CD4-positive, alpha-beta T cell treated with Interleukin-2 at 100 ng/mL for 4 hours (primary cell): ENCODE measurements around the gene LUZP1.
"Not testable (repeated sequence)": the region's sequence is repeated elsewhere in the genome, so short reads cannot be mapped to it uniquely, and the experiment has no call there.

Experiments
- DNase-seq: peaks from one replicate; pipeline ENCODE4 v3.0.0-alpha.2; 2020; ENCODE audit warnings: low spot score

LUZP1 gene

GRCh38 chr1:23168445-23169194 lies at the start of gene LUZP1:
Gene LUZP1 (minus strand): TSS chr1:23168856.
- peak; percentile 78 for DNase-seq

DNA sequence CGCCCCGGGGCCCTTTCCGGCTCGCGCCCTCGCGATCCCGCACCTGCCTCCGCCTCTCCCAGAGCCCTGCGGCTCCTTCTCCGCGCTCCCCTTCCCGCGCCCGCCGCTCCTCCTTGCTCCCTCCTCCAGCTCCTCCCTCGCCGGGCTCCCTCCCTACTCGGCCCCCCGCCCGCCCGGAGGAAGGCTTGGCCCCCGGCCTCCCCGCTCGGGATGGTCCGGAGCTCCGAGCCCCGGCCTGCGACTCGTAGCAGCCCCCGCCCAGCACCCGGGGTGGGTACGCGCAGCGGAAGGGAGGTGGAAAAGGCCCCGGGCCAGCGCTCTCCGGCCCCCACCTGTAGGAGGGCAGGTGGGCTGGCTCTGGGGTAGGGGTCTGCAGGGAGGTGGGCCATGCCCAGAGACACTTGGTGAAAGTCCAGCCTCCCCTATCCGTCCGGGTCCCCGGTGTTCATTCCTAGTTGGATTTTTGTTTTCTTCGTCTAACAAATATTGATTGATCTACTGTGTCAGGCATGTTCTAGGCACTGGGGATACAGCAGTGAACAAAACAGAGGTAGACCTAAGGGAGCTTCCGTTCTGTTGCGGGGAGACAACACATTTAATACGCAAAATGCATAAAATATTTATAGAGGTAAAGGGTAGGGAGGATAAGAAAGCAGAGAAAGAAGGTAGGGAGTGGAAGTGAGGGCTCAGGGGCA lies 48.9 kb upstream of the LUZP1 start, which contains the start of gene HTR1D:
Gene HTR1D (minus strand): TSS at position 82 of the 695 bp plus-strand sequence. CDS start 23,283 bp downstream, outside the sequence.
- no peak for DNase-seq

DNA sequence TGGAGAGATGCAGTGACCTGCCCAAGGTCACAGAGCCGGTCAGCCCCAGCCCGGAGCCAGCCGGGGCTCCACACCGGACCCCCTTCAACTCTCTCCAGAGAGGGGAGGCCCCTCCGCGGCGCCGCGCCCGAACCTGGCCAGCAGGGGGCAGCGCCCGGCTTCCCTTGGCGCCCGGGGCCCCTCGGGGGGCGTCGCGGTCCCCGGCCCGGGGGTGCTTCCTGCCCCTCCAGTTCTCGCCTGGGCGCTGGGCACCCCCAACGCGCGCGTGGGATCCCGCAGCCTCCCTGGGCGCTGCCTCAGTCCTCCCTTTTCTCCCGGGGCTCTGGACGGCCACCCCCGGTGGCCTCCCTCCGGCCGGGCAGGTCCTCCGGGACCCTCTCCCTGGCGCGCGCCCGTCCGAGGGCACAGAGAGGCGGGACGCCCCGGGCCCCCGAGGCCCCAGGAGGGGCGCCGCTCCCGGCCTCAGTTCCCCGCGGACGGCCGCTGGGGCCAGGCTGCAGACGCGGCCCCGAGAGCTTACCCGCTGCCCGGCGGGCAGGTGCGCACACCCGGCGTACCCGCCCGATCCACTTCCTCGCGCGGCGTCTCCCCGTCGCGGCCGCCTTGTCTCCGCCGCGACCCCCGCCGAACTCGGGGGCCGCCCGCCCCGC lies 48.2 kb upstream of the LUZP1 start:
- no peak for DNase-seq

- no peak for DNase-seq
These were observed 47.2 kb upstream of the LUZP1 start for GRCh38 chr1:23215751-23216449.

DNA sequence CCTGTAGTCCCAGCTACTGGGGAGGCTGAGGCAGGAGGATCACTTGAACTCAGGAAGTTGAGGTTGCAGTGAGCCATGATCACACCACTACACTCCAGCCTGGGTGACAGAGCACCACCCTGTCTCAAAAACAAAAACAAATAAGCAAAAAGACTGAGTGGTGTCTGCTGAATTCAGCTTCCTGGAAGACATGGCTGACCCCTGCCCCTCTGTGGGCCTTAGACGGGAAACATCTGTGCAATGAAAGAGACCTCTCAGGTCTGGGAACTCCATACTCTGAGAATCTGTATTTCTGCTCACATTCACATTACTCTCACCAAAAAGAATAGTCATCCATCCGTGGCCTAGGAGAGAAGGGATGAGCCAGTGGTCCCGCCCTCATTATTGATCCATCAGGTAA lies 46.6 kb upstream of the LUZP1 start:
- DNase-seq: no peak

GRCh38 chr1:23214640-23215039 lies 46.0 kb upstream of the LUZP1 start:
- DNase-seq: no peak

DNA sequence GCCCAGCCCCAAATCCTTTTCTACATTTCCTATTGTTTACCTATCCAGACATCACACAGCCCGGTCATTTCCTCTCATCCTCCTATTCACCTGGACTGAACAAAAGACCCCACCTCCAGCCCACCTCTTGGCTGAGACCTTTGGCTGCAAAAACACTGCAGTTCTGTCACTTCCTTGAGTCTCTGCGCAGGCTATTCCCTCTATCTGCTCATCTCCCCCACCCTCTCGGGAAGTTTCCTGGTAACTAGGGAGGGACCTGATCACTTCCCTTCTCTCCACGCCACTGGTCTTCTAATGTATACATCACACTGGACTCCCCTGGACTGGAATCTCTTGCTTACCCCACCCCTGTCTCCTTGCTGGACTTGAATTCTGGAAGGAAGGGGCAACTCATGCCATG lies 43.3 kb upstream of the LUZP1 start:
- no peak for DNase-seq

GRCh38 chr1:23210963-23211362 lies 42.3 kb upstream of the LUZP1 start:
- no peak for DNase-seq

GRCh38 chr1:23210351-23210785 lies 41.7 kb upstream of the LUZP1 start:
- no peak for DNase-seq

- DNase-seq: no peak
These were observed 41.1 kb upstream of the LUZP1 start for GRCh38 chr1:23209770-23210169.

GRCh38 chr1:23208527-23208926 lies 39.9 kb upstream of the LUZP1 start:
- no peak for DNase-seq

GRCh38 chr1:23207733-23208132 lies 39.1 kb upstream of the LUZP1 start:
- DNase-seq: not testable (repeated sequence)

- no peak for DNase-seq
These were observed 33.6 kb upstream of the LUZP1 start for GRCh38 chr1:23202263-23202749.

GRCh38 chr1:23200883-23201282 lies 32.2 kb upstream of the LUZP1 start:
- no peak for DNase-seq

DNA sequence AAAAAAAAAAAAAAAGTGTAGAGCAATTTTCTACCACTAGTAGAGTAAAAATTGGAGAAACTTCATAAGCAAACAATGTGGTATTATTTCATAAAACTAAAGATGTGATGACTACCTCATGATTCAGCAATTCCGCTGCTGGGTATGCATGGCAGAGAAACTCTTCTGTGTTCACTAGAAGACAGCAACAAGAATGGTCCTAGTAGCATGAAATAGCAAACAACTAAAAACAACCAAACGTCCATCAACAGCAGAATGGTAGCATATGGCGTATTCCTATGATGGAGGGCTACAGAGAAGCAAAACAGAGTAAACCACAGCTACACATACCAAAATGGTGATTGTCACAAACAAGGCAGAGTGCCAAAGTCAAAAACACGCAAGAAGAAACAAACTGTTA lies 29.7 kb upstream of the LUZP1 start:
- no peak for DNase-seq

DNA sequence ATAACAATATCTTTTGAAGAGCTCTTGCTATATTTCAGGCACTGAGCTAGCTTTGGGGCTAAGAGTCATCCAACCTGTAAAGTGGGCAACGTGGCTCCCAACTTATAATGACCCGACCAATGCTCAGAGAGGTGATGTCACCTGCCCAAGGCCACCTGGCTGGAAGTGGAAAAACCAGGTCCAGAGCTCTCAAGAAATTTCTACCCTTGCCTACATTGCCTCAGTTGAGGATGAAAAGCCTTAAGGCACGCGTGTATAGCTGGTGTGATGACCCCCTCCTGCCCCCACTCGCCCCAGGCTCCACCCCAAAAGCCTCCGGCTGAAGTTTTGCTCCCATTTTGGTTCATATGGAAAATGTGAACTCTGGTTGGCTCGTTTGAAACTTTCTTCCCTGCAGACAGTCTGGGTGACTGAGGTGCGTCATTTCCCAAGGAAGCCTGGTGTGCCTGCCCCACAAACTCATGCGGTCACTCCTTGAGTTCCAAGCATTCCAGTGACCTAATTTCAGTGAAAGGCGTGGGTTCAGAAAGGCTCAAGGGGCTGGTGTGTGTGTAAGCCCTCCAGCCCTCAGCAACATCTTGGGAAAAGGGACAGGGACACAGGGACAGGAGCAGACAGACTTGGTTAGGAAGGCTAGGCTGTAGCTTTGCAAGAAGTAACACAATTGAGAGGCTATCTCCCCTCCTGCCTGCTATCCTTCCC lies 28.1 kb upstream of the LUZP1 start:
- no peak for DNase-seq

- no peak for DNase-seq
These were observed 25.7 kb upstream of the LUZP1 start for GRCh38 chr1:23194119-23194984.

- DNase-seq: no peak
These were observed 24.9 kb upstream of the LUZP1 start for GRCh38 chr1:23193391-23194118.

DNA sequence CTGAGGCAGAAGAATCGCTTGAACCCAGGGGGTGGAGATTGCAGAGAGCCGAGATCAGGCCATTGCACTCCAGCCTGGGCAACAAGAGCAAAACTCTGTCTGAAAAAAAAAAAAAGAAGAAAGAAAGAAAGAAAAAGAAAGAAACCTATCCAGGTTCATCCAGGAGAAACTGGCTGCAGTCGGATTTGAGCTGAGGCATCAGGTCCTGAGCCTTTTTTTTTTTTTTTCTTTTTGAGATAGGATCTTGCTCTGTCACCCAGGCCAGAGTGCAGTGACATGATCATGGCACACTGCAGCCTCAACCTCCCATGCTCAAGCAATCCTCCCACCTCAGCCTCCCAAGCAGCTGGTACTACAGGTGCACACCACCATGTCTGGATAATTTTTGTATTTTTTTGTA lies 22.5 kb upstream of the LUZP1 start:
- DNase-seq: no peak

DNA sequence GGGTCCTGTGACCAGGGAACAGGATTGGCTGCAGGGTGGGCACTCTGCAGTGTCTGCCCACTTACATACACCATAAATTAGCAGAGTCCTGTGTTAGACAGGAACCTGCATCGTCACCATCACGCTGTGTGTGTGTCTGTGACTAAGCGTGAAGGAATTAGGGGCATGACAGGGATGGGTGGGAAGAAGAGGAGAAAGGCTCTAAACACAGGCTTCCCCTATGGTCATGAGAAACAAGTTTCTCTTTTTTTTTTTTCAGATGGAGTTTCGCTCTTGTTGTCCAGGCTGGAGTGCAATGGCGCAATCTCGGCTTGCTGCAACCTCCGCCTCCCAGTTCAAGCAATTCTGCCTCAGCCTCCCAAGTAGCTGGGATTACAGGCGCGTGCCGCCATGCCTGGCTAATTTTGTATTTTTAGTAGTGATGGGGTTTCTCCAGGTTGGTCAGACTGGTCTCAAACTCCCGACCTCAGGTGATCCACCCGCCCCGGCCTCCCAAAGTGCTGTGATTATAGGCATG lies 20.3 kb upstream of the LUZP1 start:
- not testable (repeated sequence) for DNase-seq
